HG02885 (cell line): ENCODE measurements around the gene MTHFR.

Experiments used
- ATAC-seq: cut with Tn5 transposase; IDR thresholded peaks from one replicate; pipeline ENCODE4 v1.9.1; 2021; ENCODE audit warnings: mild to moderate bottlenecking; ENCODE audit not compliant: unreplicated experiment, poor library complexity

Gene MTHFR

DNA sequence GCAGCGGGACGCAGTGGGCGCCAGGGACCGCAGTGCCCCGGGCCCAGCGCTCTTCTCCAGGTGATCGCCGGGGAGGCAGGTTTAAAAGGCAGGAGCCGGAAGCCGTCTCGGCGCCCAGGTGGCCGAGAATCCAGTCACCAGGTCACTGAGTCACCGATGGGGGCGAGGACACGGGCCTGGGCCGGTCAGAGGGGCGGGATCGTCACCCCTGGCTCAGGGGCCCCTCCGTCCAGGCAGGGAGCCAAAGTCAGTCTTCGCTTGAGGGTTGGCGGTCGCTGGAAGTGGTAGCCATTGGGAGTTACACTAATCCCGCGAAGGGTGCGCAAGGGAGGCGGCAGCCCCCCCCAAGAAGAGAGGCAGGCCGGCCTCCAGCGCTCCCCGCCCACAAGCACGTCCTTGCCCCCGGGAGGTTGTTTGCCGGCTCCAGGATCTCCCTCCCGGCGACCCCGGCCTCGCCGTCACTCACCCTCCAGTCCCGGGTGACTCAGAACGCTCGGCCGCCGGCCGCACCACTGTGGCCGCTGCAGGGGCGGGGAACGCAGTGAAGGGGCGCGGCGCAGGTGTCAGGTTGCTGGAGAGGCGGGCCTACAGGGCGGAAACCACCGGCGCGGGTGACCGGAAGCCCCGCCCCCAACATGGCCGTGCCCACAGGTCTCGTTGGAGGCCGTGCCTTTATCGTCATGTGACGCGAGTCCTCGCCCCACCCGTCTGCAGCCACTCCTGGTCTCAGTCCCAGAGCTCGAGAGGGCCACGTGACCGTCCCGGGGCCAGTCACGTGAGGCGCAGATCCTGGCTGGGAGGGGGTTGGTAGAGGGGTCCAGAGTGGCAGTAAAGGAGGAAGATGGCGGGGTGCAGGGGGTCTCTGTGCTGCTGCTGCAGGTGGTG lies at the start of gene MTHFR, which contains the start of gene CLCN6:
Gene MTHFR, minus strand, starts transcription at position 543 of the 885 bp plus-strand sequence. CDS start 2,848 bp downstream, outside the sequence.
Gene CLCN6, plus strand, starts transcription at position 770 of the 885 bp plus-strand sequence. Its CDS starts 72 bp downstream, at position 842.
- ATAC-seq, result peak; percentile 86

DNA sequence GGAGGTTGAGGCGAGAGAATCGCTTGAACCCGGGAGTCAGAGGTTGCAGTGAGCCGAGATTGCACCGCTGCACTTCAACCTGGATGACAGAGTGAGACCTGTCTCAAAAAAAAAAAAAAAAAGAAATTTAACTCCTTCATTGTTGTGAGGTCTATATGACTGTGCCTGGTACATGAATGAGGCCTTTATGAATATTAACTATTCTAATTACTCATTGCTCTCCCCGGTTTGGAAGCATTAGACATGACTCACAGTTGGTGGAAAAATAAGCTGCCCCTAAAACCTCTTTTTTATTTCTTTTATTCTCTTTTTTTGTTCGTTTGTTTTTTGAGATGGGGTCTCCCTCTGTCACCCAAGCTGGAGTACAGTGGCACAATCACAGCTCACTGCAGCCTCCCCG lies 49.7 kb upstream of the MTHFR start:
- ATAC-seq, result no peak

DNA sequence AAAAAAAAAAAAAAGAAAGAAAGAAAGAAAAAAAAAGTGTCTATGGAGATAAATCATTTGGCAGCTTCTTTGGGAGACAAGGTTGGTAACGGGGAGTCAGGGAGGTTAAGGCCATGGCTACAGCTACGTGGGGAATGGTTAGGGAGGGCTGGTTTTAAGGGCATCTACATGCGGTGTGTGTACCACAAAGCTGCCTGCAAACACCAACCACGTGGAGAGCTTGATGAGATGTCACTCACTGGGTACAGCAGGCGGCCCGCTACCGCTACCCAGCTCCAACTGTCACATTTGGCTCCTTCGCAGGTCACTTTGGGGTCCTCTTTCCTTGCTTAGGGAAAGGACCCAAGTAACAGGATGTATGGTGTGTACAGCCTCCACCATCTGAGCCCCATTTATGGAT lies 48.8 kb upstream of the MTHFR start:
- ATAC-seq, result no peak

DNA sequence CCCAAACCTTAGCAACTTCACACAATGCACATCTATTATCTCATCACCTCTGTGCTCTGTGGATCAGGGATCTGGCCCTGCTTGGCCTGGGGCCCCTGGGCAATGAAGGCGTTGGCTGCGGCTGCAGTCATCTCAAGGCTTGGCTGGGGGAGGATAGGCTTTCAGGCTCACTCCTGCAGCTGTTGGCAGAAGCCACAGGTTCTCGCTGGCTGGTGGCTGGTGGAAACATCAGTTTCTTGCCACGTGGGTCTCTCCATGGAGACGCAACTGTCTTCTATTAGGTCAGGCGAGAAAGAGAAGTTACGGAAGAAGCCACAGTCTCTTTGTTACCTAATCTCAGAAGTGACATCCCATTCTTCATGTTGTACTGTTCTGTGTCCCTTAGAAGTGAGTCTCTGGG lies 45.4 kb upstream of the MTHFR start:
- no peak for ATAC-seq

DNA sequence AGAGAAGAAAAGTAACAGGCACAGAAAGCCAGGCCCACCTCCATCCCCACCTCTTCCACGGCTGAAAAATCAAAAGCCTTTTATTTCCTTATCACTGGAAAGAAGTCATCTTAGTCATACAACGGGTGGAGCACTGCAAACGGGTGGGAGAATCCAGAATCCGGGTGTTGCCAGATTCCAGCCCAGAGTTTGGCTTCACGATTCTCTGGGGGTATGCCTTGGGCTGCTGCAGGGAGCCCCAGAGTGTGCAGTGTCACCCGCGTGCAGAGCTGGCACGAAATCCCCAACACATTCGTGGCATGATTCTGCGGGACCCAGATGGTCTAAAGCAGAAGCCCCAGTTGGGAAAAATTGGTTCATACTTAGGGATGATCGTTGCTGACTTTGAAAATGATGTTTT lies 44.4 kb upstream of the MTHFR start:
- ATAC-seq, result no peak

DNA sequence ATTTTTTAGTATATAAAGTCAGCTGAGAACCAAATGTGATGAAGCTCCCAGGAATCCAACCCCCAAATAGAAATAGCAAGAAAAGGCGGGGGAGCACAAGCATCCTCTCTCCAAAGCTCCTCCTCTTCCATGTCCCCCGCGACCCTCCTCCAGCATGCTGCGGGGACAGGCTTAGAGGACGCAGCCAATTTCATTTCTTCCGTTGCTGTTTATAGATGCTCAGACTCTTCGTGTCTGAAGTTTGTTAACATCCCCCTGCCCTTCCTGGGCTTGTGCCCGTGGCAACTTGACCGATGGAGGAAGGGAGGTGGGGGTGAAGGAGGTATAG lies 42.6 kb upstream of the MTHFR start:
- ATAC-seq, result no peak

DNA sequence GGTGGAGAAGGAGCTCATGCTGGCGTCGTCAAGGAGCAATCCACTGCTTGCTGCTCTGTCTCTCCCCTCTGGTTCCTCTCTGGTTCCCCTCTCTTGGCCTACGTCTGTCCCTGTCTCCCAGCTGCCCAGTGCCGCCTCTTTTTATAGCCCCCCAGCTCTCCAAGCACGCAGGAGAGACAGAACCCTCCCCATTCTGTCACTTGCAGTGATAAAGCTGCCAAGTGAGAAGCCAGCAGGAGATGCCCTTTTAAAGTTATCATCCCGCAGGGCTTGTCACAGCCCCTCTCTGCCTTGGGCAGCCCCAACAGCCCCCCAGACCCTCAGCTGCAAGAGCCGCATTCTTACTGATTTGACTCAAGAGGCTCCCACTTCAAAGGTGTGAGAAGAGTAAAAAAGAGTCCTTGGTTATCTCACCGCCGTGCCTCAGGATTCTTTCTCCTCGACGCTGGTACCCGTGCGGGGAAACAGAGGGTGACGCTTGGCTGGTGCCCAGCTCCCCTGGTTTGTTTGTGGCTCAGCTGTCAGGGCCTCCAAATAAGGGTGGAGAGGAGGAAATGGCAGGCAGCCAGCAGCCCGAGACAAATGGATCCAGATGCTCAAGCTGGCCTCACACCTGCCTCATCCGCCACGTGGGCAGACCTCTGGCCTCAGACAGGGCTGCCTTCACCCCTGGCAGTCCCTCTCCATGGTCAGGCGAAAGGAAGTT lies 42.1 kb upstream of the MTHFR start, which contains the start of gene NPPA:
Gene NPPA, minus strand, starts transcription at position 117 of the 706 bp plus-strand sequence. Its CDS starts 99 bp downstream, at position 18.
- ATAC-seq, result no peak

DNA sequence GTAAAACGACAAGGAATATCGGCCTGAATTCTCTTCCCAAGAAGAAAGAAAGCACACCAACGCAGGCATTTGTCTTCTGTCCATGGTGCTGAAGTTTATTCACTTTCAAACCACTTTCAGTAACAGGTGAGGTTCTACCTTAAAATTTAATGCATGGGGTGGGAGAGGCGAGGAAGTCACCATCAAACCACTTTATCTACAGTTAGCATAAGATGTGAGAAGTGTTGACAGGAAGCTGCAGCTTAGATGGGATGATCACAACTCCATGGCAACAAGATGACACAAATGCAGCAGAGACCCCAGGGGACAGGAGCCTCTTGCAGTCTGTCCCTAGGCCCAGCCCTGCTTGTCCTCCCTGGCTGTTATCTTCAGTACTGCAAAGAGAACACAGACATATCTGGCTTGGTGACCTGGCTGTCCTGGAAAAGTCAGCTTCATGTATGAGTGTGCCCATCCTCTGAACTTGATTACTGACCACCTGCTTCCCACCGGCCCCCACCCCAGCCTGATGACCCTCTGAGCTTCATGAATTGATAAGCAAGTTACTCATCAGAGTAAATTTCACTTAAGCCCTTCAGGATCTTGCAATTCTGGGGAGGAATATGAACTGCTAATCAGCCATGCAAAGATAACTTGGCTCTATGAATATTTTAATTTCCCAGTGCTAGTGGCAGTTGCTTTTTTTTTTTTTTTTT lies 40.0 kb upstream of the MTHFR start:
- no peak for ATAC-seq

DNA sequence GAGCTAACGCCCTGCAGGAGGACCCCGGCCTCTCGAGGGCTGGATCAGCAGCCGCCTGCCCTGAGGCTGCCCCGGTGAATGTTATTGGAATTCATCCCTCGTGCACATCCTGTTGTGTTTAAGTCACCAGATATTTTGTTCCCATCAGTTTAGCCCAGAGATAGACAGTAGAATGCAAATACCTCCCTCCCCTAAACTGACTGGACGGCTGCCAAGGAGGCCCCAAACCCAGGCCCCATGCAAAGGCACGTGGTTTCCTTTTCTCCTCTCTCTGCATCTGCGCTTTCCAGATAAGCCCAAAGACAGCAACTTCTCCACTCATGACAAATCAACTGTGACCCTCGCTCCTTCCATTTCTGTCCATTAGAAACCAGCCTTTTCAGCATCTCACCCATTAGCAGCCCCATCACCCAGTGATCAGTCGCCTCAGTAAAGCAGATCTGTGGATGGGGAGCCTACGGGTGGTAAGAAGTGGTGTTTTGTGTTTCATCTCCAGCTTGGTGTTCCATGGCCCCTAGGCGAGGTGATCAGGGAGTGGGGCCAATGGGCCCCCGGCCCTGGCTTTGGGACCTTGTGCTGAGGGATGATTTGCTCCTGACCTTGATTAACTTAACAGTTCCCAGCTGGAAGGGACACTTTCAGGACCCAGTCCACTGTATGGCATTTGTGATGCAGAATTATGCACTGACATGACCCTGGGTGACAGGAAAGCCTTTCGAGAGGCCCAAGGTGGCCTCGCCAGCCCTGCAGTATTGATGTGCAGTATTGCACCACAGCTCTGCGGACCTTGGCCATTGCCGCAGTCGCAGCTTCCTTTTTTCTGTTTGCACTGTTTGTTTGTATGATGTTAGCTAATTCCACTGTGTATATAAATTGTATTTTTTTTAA lies 36.6 kb upstream of the MTHFR start:
- no peak for ATAC-seq

DNA sequence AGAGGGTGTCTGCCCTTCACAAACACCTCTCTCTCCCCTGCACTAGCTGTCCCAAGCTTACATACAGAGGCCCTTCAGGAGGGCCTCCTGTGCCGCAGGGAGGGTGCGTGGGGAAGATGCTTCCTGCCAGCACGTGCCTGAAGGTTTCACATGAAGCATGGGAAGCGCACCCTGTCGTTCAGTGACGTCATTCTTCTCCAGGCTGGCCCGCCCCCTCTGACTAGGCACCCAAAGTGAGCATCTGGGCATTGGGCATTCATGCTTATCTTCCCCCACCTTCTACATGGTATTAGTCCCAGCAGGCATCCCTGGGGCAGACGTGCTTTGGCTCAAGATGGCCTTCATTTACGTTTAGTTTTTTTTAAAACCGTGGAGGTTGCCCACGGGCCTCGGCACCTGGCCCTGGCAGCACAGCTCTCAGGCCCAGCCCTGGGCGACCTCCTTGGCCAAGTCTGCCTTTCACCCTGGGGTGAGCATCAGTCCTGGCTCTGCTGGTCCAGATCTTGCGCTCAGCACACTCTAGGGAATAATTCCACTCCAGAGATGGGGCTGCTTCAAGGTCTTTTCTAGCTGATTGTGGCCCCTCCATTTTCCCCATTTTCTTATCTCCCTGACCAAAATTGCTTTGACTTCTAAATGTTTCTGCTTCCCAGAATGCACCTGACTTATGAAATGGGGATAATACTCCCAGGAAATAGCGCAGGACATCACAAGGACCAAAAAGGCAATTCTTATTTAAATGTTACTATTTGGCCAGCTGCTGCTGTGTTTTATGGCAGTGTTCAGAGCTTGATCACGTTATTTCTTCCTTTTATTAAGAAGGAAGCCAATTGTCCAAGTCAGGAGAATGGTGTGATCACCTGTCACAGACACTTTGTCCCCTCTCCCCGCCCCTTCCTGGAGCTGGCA lies 35.7 kb upstream of the MTHFR start:
- ATAC-seq, result no peak

DNA sequence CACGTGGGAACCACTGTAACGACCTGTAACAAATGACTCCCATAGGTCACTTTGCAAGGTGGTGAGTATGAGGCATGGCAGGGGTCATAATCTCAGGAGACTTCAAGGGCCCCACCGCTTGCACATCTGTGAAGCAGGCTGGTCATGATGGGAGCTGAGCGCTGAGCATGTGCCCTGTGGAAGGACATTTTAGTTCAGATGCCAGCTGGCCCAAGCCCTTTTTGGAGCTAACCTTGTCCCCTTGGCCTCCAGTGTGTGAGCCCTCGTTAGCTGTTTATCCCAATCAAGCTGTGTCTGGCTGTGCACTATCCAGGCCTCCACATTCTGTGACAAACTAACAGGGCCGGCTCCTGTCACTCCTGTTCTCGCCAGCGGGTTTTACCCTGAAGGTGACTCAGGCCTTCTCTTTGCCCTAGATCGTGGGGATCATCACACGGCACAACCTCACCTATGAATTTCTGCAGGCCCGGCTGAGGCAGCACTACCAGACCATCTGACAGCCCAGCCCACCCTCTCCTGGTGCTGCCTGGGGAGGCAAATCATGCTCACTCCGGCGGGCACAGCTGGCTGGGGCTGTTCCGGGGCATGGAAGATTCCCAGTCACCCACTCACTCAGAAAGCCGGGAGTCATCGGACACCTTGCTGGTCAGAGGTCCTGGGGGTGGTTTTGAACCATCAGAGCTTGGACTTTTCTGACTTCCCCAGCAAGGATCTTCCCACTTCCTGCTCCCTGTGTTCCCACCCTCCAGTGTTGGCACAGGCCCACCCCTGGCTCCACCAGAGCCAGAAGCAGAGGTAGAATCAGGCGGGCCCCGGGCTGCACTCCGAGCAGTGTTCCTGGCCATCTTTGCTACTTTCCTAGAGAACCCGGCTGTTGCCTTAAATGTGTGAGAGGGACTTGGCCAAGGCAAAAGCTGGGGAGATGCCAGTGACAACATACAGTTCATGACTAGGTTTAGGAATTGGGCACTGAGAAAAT lies 34.3 kb upstream of the MTHFR start:
- no peak for ATAC-seq

DNA sequence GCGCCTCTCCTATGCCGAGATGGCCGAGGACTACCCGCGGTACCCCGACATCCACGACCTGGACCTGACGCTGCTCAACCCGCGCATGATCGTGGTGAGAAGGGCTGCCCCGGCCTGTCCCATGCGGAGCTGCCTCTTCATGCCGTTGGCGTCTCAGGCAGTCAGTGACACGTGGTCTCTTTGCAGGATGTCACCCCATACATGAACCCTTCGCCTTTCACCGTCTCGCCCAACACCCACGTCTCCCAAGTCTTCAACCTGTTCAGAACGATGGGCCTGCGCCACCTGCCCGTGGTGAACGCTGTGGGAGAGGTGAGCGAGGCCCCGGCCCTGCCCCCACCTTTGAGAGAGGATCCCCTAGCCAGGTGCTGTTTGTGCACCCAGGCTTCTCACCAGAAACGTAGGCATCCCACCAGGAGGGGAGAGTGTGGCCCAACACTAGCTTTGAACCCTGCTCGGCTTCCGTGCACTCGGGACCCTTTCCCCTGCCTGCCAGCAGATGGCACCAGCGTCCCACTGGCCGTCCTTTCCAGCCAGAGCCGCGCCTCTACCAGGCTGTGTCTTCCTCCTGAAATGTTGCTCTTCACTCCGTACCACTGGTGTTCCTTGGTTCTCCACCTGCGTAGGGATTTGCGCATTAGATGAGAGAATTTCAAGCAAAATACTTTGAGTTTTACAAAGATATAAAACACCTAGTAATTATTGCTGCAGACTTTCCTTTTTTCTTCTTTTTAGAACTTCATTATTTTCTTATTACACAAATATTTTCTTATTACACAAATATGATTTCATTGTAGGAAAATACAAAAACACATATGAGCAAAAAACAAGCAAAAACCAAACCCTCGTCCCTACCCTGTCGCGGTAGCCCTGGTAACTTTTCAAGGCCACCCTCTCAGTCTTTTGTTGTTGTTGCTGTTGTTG lies 32.8 kb upstream of the MTHFR start:
- ATAC-seq, result peak; percentile 48

DNA sequence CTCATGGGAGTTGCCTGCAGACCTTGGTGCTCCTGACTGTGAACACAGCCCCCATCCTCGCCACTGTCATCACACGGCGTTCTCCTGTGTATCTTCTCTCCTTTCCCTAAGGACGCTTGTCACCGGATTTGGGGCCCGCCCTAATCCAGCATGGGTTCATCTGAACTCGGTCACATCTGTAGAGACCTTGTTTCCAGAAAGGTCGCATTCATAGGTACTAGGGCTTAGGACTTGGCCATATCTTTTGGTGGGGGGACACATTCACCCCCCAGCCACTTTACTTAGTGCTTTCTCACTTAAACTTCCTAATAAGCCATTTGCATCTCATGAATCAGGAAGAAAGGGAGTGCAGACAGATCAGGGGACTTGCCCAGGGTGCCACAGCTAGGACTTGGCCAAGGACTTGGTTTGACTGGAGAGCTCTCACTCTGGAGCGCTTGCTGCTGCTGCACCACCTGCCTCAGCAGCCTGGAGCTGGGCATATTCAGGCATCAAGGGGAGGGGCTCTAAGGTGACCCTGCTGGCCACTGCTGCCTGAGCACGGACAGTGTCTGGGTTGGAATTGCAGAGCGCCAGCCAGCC lies 32.1 kb upstream of the MTHFR start:
- ATAC-seq, result no peak

DNA sequence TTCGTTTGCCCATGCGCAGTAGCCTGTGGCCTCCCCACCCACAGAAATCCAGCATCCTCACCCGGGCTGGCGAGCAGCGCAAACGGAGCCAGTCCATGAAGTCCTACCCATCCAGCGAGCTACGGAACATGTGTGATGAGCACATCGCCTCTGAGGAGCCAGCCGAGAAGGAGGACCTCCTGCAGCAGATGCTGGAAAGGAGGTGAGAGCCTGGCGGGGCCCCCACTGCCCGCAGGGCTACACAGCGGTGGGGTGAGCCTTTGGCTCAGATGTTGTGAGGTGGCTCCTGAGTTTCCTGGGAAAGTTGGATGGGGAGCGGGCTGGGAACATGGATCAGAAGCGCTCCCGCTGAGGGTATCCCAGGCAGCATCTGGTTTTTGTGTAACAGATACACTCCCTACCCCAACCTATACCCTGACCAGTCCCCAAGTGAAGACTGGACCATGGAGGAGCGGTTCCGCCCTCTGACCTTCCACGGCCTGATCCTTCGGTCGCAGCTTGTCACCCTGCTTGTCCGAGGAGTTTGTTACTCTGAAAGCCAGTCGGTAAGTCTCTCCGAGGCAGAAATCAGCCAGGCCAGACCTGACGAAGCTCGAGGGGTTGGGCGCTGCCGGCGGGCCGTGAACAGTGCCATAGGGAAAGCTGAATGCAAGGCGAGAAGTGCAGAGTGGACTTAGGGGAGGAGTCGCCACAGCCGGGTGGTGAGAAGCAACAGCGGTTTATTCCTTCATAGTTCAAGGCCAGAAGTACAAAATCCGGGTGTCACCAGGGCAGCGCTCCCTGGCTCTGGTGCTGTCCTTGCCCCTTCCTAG lies 31.4 kb upstream of the MTHFR start:
- no peak for ATAC-seq

DNA sequence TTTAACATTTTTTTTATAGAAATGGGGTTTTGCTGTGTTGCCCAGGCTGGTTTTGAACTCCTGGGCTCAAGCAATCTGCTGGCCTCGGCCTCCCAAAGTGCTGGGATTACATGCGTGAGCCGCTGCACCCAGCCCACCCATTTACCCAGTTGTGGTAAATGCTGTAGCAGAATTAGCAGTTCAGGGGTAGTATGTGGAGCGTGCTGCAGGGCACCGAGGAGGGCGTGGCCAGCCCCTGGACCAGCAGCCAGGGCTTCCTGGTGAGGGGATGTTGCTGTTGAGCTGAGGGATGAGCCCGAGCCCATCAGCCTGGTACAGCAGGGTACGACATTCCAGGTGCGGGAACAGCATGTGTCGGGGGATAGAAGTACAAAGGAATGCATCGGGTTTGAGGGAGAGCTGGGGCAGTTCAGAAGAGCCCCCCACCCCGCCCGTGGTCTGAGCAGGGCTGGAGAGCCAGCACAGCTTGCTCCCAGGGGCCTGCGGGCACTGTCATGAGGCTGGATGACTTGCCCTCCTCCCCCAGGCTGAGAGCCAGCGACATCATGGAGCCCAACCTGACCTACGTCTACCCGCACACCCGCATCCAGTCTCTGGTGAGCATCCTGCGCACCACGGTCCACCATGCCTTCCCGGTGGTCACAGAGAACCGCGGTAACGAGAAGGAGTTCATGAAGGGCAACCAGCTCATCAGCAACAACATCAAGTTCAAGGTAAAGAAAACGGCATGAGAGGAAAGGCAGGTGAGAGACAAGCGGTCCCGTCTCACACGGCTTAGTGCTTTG lies 29.9 kb upstream of the MTHFR start:
- no peak for ATAC-seq
